Measurements from ENCODE around the gene CPED1. TPM values are rescaled to one million over a fixed set of nuclear protein-coding genes. Genes with fewer than 3 reads are reported as not detected.

The CPED1 gene
- polyA plus RNA-seq, 4 donors: 32.0 to 44.4 (median 38.7) TPM

- DNase-seq (ENCODE audit: low read depth in 4 of 4, low spot score in 2 of 4): no peak
Measured at GRCh38 chr7:121330053-121330833, 341.7 kb downstream of the CPED1 start.

GRCh38 chr7:121331048-121331447 lies 342.5 kb downstream of the CPED1 start:
- DNase-seq (ENCODE audit: low read depth in 4 of 4, low spot score in 2 of 4): no peak

DNA sequence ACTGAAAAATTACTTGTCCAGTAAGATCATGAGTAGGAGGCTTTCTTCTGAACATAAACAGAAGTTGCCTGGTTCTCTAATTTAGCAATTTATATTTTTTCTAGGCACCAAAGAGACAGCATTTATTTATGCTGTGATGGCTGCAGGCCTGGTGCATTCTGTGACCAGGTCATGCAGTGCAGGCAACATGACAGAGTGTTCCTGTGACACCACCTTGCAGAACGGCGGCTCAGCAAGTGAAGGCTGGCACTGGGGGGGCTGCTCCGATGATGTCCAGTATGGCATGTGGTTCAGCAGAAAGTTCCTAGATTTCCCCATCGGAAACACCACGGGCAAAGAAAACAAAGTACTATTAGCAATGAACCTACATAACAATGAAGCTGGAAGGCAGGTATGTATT lies 343.1 kb downstream of the CPED1 start:
- no peak for DNase-seq (ENCODE audit: low read depth in 4 of 4, low spot score in 2 of 4)

DNA sequence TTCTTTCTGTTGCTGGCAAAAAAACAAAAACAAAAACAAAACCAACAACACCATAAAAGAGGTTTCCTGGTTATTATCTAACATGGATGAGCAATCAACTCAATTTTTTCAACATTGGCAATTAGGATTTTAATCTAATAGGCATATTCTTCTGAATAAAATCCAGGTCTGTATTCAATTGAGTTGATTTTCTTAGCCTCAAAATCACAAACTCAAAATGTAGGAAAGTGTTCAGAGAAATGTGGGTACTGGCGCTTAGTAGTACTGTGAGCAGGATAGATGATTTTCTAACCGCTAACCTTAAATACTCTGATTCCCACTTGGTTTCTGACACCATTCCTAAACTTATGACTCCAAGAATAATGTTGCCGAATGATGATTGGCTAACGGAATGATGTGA lies 345.9 kb downstream of the CPED1 start:
- no peak for DNase-seq (ENCODE audit: low read depth in 4 of 4, low spot score in 2 of 4)

DNA sequence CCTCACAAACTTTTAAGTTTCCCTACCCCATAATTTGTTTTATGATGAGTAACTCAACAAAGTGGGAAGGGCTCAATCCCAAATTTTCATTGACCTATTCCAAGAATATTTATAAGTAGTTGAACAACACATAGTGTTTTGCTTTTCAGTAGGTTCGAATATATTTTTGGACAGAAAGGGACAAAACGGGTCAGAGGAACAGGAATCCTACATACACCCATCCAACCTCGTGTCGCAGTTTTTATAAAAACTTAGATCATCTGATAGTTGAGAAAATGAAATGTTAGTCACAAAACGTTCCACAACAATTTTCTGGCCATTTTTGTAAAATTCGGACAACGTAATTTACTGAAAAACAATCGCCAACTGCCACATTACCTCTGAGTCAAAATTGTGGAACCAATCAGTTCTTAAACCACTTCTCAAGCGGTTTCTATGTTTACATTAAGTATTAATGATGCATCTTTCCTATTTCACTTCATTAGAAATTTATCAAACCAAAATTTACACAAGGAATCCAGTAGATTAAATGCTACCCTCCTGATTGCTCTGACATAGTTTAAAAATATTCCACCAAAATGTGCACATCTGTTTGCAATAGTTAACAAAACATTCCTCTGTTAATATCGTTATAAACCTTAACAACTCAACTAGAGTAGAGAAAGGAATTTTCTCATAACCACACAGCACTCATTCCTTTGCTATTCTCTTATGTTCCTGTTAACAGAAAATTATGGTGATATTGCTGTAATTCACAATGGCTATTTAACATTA lies 346.6 kb downstream of the CPED1 start:
- DNase-seq (ENCODE audit: low read depth in 4 of 4, low spot score in 2 of 4): no peak

DNA sequence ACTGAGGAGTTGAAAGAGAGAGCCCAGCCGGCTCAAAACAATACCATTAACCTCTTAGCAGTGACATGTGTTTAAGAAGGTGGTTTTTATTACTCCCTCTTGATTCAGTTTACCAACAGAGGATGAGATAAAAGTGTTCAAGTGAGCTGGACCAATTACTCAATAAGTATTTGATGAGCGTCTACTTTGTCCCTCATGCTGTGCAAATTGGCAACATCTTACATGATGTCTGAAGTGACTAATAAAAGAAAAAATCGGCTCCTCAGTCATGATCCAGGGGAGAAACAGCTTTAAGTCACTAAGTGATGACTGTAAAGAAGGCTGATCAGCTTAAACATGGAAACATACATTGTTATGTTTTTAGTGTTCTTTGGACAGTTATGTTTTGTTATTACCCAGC lies 348.1 kb downstream of the CPED1 start:
- no peak for DNase-seq (ENCODE audit: low read depth in 4 of 4, low spot score in 2 of 4)

- DNase-seq (ENCODE audit: low read depth in 4 of 4, low spot score in 2 of 4): no peak
Measured at GRCh38 chr7:121337398-121337797, 348.9 kb downstream of the CPED1 start.

DNA sequence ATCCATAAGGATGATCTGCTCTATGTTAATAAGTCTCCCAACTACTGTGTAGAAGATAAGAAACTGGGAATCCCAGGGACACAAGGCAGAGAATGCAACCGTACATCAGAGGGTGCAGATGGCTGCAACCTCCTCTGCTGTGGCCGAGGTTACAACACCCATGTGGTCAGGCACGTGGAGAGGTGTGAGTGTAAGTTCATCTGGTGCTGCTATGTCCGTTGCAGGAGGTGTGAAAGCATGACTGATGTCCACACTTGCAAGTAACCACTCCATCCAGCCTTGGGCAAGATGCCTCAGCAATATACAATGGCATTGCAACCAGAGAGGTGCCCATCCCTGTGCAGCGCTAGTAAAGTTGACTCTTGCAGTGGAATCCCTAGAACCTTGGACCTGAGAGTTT lies 350.6 kb downstream of the CPED1 start:
- DNase-seq (ENCODE audit: low read depth in 4 of 4, low spot score in 2 of 4): no peak

DNA sequence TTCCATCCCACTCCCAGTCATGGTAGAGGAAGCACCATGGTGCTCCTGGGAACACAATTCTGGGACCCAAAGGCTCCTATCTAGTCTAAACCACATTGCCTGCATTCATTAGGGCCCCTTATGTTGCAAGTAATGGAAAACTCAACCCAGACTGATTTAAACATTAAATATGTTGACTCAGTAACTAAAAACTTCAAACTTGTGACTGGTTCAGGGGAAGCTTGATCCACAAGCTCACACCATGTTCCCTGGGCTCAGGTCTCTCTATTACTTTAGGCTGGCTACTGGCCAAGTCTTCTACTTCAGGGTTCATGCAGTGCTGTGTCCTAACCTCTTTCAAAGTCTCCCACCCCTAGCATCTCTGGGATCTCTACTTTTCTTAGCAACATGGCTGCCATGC lies 353.4 kb downstream of the CPED1 start:
- no peak for DNase-seq (ENCODE audit: low read depth in 4 of 4, low spot score in 2 of 4)

GRCh38 chr7:121342631-121343030 lies 354.1 kb downstream of the CPED1 start:
- no peak for DNase-seq (ENCODE audit: low read depth in 4 of 4, low spot score in 2 of 4)

- DNase-seq (ENCODE audit: low read depth in 4 of 4, low spot score in 2 of 4): no peak
Measured at GRCh38 chr7:121343302-121343701, 354.8 kb downstream of the CPED1 start.

- no peak for DNase-seq (ENCODE audit: low read depth in 4 of 4, low spot score in 2 of 4)
Measured at GRCh38 chr7:121344093-121344492, 355.6 kb downstream of the CPED1 start.

GRCh38 chr7:121344497-121344896 lies 356.0 kb downstream of the CPED1 start:
- DNase-seq (ENCODE audit: low read depth in 4 of 4, low spot score in 2 of 4): no peak

Other genes starting within 250 kb of the CPED1 start
- 100 to 1,000 TPM; 152 to 188 (median 170) TPM for gene TSPAN12, start 130.6 kb upstream of the CPED1 start, polyA plus RNA-seq (ENCODE audit: insufficient read length in 4 of 4)
- 10 to 100 TPM; 36.6 to 45.7 (median 38.1) TPM for gene ING3, start 37.9 kb upstream of the CPED1 start, polyA plus RNA-seq (ENCODE audit: insufficient read length in 4 of 4)

All from left renal cortex interstitium (tissue), 4 donors.